Measurements from ENCODE around the gene S100B. TPM values are rescaled to one million over a fixed set of nuclear protein-coding genes. Genes with fewer than 3 reads are reported as not detected.

Gene S100B
- total and polyA plus RNA-seq, 2 of the 8 experiments (the other 6 are each of a cell fraction or from before 2014, with no cell fraction given), result 0.36 to 0.69 TPM

DNA sequence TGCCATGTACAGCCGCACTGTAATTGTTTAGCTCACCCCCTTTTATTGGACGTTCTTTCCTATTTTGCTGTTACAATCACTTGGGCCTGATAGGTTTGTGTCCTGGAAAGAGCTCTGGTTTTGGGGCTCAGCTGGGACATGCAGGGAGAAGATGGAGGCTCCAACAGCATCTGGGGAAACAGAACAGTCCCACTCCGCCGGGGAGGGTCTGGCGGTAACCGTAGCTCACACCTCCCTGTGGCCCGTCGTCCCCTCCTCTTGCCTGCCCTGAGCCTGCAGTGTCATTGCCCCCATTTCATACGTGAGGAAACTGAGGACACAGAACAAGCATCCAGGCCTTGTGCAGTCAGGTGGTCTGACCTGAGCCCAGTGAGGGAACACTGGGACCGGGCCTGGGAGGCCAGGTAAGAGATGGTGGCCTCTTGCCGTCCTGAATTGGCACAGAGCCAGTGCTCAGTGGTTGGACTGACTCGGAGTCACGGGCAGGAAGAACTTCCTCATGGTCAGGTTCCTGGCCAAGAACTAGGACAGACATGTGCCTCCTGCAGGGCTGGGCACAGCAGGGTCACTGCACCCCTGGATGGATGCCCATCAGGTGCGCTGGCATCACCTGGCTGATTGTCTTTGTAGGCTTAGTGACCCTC is 41.8 kb downstream of the S100B start:
- no peak overlapping the region for H2AFZ ChIP-seq (ENCODE audit: low read length)

More for the DNA sequence above, 41.8 kb downstream of the S100B start:
- peaks cover 0 to 3% of the 10 kb centered on the region in 2 experiments for H4K20me1 ChIP-seq (replicated peaks in 1 of 2; ENCODE audit: control insufficient read depth in 1 of 2, insufficient read depth in 2 of 2, low read length in 2 of 2)
- no peak overlapping the region for H2BK12ac ChIP-seq (ENCODE audit: low read depth, low read length)
- no peaks in the 10 kb centered on the region for H3K27me3 ChIP-seq (replicated peaks in 1 of 4; ENCODE audit: control insufficient read depth in 3 of 4, extremely low read depth in 1 of 4, insufficient read depth in 3 of 4, low read length in 3 of 4)
- H3K18ac ChIP-seq (ENCODE audit: extremely low read depth, low read length), result no peak overlapping the region
- WGBS, 2 experiments (ENCODE audit: extremely low coverage in 1 of 2, insufficient coverage in 1 of 2, insufficient read length in 1 of 2, insufficient replicate concordance in 2 of 2, low coverage in 1 of 2, low lambda C conversion rate in 2 of 2, missing lambda C conversion rate in 1 of 2), result 89% methylated on average over 13 of the region's 14 CpGs; no CpG with 5 or more reads in 1 of the 2 experiments
- H2BK5ac ChIP-seq (ENCODE audit: low read depth, low read length), result no peak overlapping the region
- H2AK5ac ChIP-seq (ENCODE audit: low read depth, low read length), result no peak overlapping the region
- no peak overlapping the region for H3K4me3 ChIP-seq (ENCODE audit: extremely low read depth in 1 of 4, insufficient read depth in 2 of 4, low read depth in 3 of 4, low read length in 4 of 4)
- no peak overlapping the region for H3K23ac ChIP-seq (ENCODE audit: insufficient read length)
- H3K23me2 ChIP-seq (ENCODE audit: low read depth, low read length), result no peaks in the 10 kb centered on the region
- ChIA-PET POLR2A (ENCODE audit: partially characterized antibody) (interaction anchor here (0.6 kb wide), 1 partner anchor 263 kb away, joined by 3 read pairs; no protein-coding TSS in a partner anchor), CTCF (ENCODE audit: partially characterized antibody) (interaction anchor here (1.4 to 2.5 kb wide), 3 partner anchors 9 to 80 kb away, joined by 3 to 9 read pairs (median 3); no protein-coding TSS in a partner anchor)
- H4K91ac ChIP-seq (replicated peaks; ENCODE audit: insufficient read length, low read length), result no peak overlapping the region
- FAIRE-seq, result no peak
- no peaks in the 10 kb centered on the region for H3K4me1 ChIP-seq (replicated peaks in 1 of 4; ENCODE audit: control insufficient read depth in 3 of 4, insufficient read depth in 4 of 4, low read length in 3 of 4)
- no peak overlapping the region for H3K4me2 ChIP-seq (ENCODE audit: insufficient read depth in 1 of 2, low read depth in 2 of 2, low read length in 2 of 2)
- H3K27ac ChIP-seq (ENCODE audit: low read depth, low read length), result no peak overlapping the region
- no peak overlapping the region for H4K5ac ChIP-seq (ENCODE audit: insufficient read length, low read depth, low read length)
- H4K8ac ChIP-seq (ENCODE audit: extremely low read depth, insufficient read depth, low read length), result no peak overlapping the region
- no peak overlapping the region for H2BK15ac ChIP-seq (ENCODE audit: low read length)
- no peak overlapping the region for H3K4ac ChIP-seq (replicated peaks; ENCODE audit: insufficient read length, low read depth, low read length)
- no peak overlapping the region for H2BK20ac ChIP-seq (ENCODE audit: low read length)
- no peak overlapping the region for H2BK120ac ChIP-seq (replicated peaks; ENCODE audit: low read depth, low read length)
- H3K9me3 ChIP-seq (ENCODE audit: insufficient read depth in 2 of 2, low read depth in 1 of 2, low read length in 1 of 2), result no peaks in the 10 kb centered on the region
- H3K36me3 ChIP-seq (ENCODE audit: control insufficient read depth in 2 of 4, insufficient read depth in 4 of 4, low read length in 3 of 4), result peaks cover 7 to 24% (median 16%) of the 10 kb centered on the region in 4 experiments; a peak in 5 of 8 replicates
- H3K79me1 ChIP-seq (ENCODE audit: low read depth, low read length), result no peaks in the 10 kb centered on the region
- H3K9ac ChIP-seq (replicated peaks in 1 of 4; ENCODE audit: extremely low read depth in 1 of 4, low read depth in 3 of 4, low read length in 3 of 4), result no peak overlapping the region
- no peak overlapping the region for H3K56ac ChIP-seq (replicated peaks; ENCODE audit: insufficient read length, low read depth, low read length)
- H3K14ac ChIP-seq (ENCODE audit: insufficient read length), result no peak overlapping the region
- DNase-seq (ENCODE audit: low read depth in 1 of 2, low spot score in 2 of 2), result no peak
- H3K79me2 ChIP-seq (ENCODE audit: control insufficient read depth in 1 of 2, insufficient read depth in 2 of 2, low read length in 2 of 2), result no peaks in the 10 kb centered on the region
- no peak for TF ChIP-seq SAP30 (IDR thresholded peaks at IDR 0.05; ENCODE audit: insufficient read depth, insufficient replicate concordance, low read length)
- TF ChIP-seq TBP (IDR thresholded peaks at IDR 0.05; ENCODE audit: low read depth, low read length), result no peak

All from H1 (cell line).